DND-41 (cell line): ENCODE measurements around the gene SLC9A4.

Experiments
- ATAC-seq: fragments of 200-7000 bp; cut with Tn5 transposase; 3 replicates; pipeline ENCODE4 v1.9.1; 2021; ENCODE audit warnings: low read depth; ENCODE audit not compliant: insufficient read depth
- DNase-seq: peaks from one replicate; pipeline ENCODE4 v3.0.0-alpha.2; 2020
- H2AFZ ChIP-seq: 2 replicates; pipeline ENCODE4 v1.6.0; 2012; ENCODE audit warnings: low read depth, low read length
- H3K27ac ChIP-seq: 2 replicates; pipeline ENCODE4 v1.5.1; 2012; ENCODE audit warnings: low read length, inconsistent platforms
- H3K27me3 ChIP-seq: fragments of 200-600 bp; sonication (generic); 2 replicates; pipeline ENCODE4 v1.6.0; 2012; ENCODE audit warnings: low read length, mild to moderate bottlenecking, inconsistent platforms; ENCODE audit not compliant: insufficient read depth, poor library complexity
- H3K36me3 ChIP-seq: 2 replicates; pipeline ENCODE4 v1.5.1; 2012; ENCODE audit warnings: low read length, inconsistent platforms; ENCODE audit not compliant: insufficient read depth
- H3K4me1 ChIP-seq: 2 replicates; pipeline ENCODE4 v1.5.1; 2012; ENCODE audit warnings: mild to moderate bottlenecking, low read length; ENCODE audit not compliant: insufficient read depth
- H3K4me2 ChIP-seq: 2 replicates; pipeline ENCODE4 v1.6.0; 2012; ENCODE audit warnings: mild to moderate bottlenecking, moderate library complexity, low read length, inconsistent platforms; ENCODE audit not compliant: insufficient read depth
- H3K4me3 ChIP-seq, 2 experiments: fragments of 200-600 bp in 1 of 2; shearing (Covaris generic) in 1 of 2; 2 replicates each; pipeline ENCODE4 v1.5.1; 2012 to 2016; ENCODE audit warnings: inconsistent platforms in 2 of 2, low read length in 2 of 2, mild to moderate bottlenecking in 2 of 2, low read depth in 1 of 2, moderate library complexity in 1 of 2
- H3K79me2 ChIP-seq: 2 replicates; pipeline ENCODE4 v1.6.0; 2012; ENCODE audit warnings: low read length, inconsistent platforms; ENCODE audit not compliant: insufficient read depth
- H3K9ac ChIP-seq: 2 replicates; pipeline ENCODE4 v1.6.0; 2012; ENCODE audit warnings: low read depth, mild to moderate bottlenecking, inconsistent platforms, low read length, moderate library complexity
- H3K9me3 ChIP-seq: 2 replicates; pipeline ENCODE4 v1.5.1; 2012; ENCODE audit warnings: low read length, moderate library complexity, mild to moderate bottlenecking, inconsistent platforms; ENCODE audit not compliant: insufficient read depth, severe bottlenecking
- H4K20me1 ChIP-seq: 2 replicates; pipeline ENCODE4 v1.6.0; 2012; ENCODE audit warnings: low read length; ENCODE audit not compliant: insufficient read depth
- EZH2 ChIP-seq: IDR thresholded peaks from 3 replicates; pipeline ENCODE4 v1.6.1; 2012; ENCODE audit warnings: borderline replicate concordance, low read depth, mild to moderate bottlenecking, moderate library complexity, low read length, inconsistent platforms; ENCODE audit not compliant: severe bottlenecking
- TF ChIP-seq, protein P1 (sequence below): IDR thresholded peaks from 2 replicates; pipeline ENCODE4 v1.5.1; 2012; ENCODE audit warnings: borderline replicate concordance, low read length, moderate library complexity, mild to moderate bottlenecking; ENCODE audit not compliant: poor library complexity, severe bottlenecking; ENCODE audit errors: extremely low read depth

The SLC9A4 gene

GRCh38 chr2:102510791-102511575, 38.0 kb downstream of the SLC9A4 start:
- Histone ChIP-seq H3K4me1 (no peaks in the 10 kb centered on the region), H2AFZ (no peak overlapping the region; the same call in 1 of the 2 replicates), H3K36me3 (no peaks in the 10 kb centered on the region), H3K27ac (no peak overlapping the region), H3K4me3 (no peak overlapping the region), H3K27me3 (peaks cover 12% of the 10 kb centered on the region), H3K4me2 (no peak overlapping the region), H3K9ac (no peak overlapping the region), H4K20me1 (no peaks in the 10 kb centered on the region), H3K79me2 (no peaks in the 10 kb centered on the region), H3K9me3 (no peaks in the 10 kb centered on the region)
- no peak for ATAC-seq
- TF ChIP-seq, protein P1, sequence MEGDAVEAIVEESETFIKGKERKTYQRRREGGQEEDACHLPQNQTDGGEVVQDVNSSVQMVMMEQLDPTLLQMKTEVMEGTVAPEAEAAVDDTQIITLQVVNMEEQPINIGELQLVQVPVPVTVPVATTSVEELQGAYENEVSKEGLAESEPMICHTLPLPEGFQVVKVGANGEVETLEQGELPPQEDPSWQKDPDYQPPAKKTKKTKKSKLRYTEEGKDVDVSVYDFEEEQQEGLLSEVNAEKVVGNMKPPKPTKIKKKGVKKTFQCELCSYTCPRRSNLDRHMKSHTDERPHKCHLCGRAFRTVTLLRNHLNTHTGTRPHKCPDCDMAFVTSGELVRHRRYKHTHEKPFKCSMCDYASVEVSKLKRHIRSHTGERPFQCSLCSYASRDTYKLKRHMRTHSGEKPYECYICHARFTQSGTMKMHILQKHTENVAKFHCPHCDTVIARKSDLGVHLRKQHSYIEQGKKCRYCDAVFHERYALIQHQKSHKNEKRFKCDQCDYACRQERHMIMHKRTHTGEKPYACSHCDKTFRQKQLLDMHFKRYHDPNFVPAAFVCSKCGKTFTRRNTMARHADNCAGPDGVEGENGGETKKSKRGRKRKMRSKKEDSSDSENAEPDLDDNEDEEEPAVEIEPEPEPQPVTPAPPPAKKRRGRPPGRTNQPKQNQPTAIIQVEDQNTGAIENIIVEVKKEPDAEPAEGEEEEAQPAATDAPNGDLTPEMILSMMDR: no peak
- no peak for TF ChIP-seq EZH2
- DNase-seq: no peak

GRCh38 chr2:102512161-102512560, 39.1 kb downstream of the SLC9A4 start:
- H3K79me2 ChIP-seq: no peaks in the 10 kb centered on the region
- no peak overlapping the region for H2AFZ ChIP-seq
- peaks cover 12% of the 10 kb centered on the region for H3K27me3 ChIP-seq
- TF ChIP-seq, protein P1: no peak
- TF ChIP-seq EZH2: no peak
- no peak overlapping the region for H3K27ac ChIP-seq
- ATAC-seq: no peak
- no peaks in the 10 kb centered on the region for H3K9me3 ChIP-seq
- DNase-seq: no peak
- no peaks in the 10 kb centered on the region for H4K20me1 ChIP-seq
- no peak overlapping the region for H3K9ac ChIP-seq
- no peak overlapping the region for H3K4me2 ChIP-seq
- H3K36me3 ChIP-seq: no peaks in the 10 kb centered on the region
- no peak overlapping the region for H3K4me3 ChIP-seq
- H3K4me1 ChIP-seq: no peaks in the 10 kb centered on the region

- Histone ChIP-seq H3K9ac (no peak overlapping the region), H3K4me1 (no peaks in the 10 kb centered on the region), H3K27ac (no peak overlapping the region)
Observed at GRCh38 chr2:102513355-102513939, 40.4 kb downstream of the SLC9A4 start.

More at GRCh38 chr2:102513355-102513939, 40.4 kb downstream of the SLC9A4 start:
- no peak for ATAC-seq
- Histone ChIP-seq H3K27me3 (peaks cover 8% of the 10 kb centered on the region), H3K4me2 (no peak overlapping the region), H3K4me3 (no peak overlapping the region), H4K20me1 (no peaks in the 10 kb centered on the region), H2AFZ (no peak overlapping the region), H3K79me2 (no peaks in the 10 kb centered on the region), H3K36me3 (no peaks in the 10 kb centered on the region), H3K9me3 (no peaks in the 10 kb centered on the region)
- DNase-seq: no peak
- TF ChIP-seq EZH2: no peak
- TF ChIP-seq, protein P1: no peak
